Endothelial cell of umbilical vein (primary cell): ENCODE measurements around the gene KCNH1. TPM values are rescaled to one million over a fixed set of nuclear protein-coding genes. Genes with fewer than 3 reads are reported as not detected.

ENCODE experiments used
- BruUV-seq: library from RNA; stranded (reverse); fragments of 400-500 nt; replicated peaks from 2 replicates; lab custom pipeline; 2021; lab: Mats Ljungman, UMichigan
- CTCF ChIA-PET: fragments of 300-600, 350-600 bp; sonication (Branson Sonifier 250); formaldehyde crosslinking; loops from one replicate; lab custom pipeline; 2021; ENCODE audit warnings: antibody characterized with exemption, inconsistent platforms; lab: Charles Lee
- POLR2A ChIA-PET: fragments of 300-600, 350-600 bp; sonication (Branson Sonifier 250); formaldehyde crosslinking; loops from one replicate; lab custom pipeline; 2021; ENCODE audit warnings: antibody characterized with exemption, inconsistent platforms; lab: Charles Lee
- DNase-seq: peaks from one replicate; pipeline ENCODE4 v3.0.0-alpha.2; 2011; ENCODE audit warnings: low read depth, low spot score
- FAIRE-seq: peaks from 2 replicates; lab custom pipeline; 2011; peaks lifted over from hg19 to GRCh38; lab: Jason Lieb, UNC
- H2AFZ ChIP-seq: 2 replicates; pipeline ENCODE4 v1.6.0; 2012; ENCODE audit warnings: low read depth, low read length, control low read depth, inconsistent platforms
- H3K27ac ChIP-seq: 2 replicates; pipeline ENCODE4 v1.5.1; 2011; ENCODE audit warnings: low read depth, mild to moderate bottlenecking, control low read depth, low read length, moderate library complexity; ENCODE audit not compliant: insufficient read depth
- H3K27me3 ChIP-seq, 2 experiments: 2 replicates each; pipeline versions ENCODE4 v1.6.0 to v1.6.1; 2011; ENCODE audit warnings: low read length in 2 of 2, mixed read lengths in 1 of 2; ENCODE audit not compliant: control insufficient read depth in 2 of 2, insufficient read depth in 2 of 2
- H3K36me3 ChIP-seq, 2 experiments: 2 replicates in 1 of 2; 3 replicates in 1 of 2; pipeline ENCODE4 v1.5.1; 2011; ENCODE audit warnings: low read length in 2 of 2, mild to moderate bottlenecking in 1 of 2, moderate library complexity in 1 of 2; ENCODE audit not compliant: control insufficient read depth in 2 of 2, insufficient read depth in 2 of 2; ENCODE audit errors: extremely low read depth in 1 of 2
- H3K4me1 ChIP-seq: 3 replicates; pipeline ENCODE4 v1.5.1; 2011; ENCODE audit warnings: mild to moderate bottlenecking, low read length; ENCODE audit not compliant: control insufficient read depth, insufficient read depth; ENCODE audit errors: extremely low read depth
- H3K4me2 ChIP-seq: 2 replicates; pipeline ENCODE4 v1.6.1; 2011; ENCODE audit warnings: low read length, control low read depth, mixed read lengths; ENCODE audit not compliant: insufficient read depth
- H3K4me3 ChIP-seq, 3 experiments: fragments of 200-600 bp in 1 of 3; sonication (generic), shearing (Covaris generic) in 1 of 3; replicated peaks in 1 of 3; 2 replicates each; pipeline ENCODE4 v1.5.1; 2011 to 2016; ENCODE audit warnings: control low read depth in 3 of 3, low read length in 3 of 3, mild to moderate bottlenecking in 2 of 3, inconsistent platforms in 1 of 3, low read depth in 1 of 3, moderate library complexity in 1 of 3; ENCODE audit not compliant: insufficient read depth in 1 of 3
- H3K79me2 ChIP-seq: 2 replicates; pipeline ENCODE4 v1.6.0; 2012; ENCODE audit warnings: low read length, inconsistent platforms; ENCODE audit not compliant: control insufficient read depth, insufficient read depth
- H3K9ac ChIP-seq: replicated peaks from 2 replicates; pipeline ENCODE3; 2011; ENCODE audit warnings: low read length, control low read depth; ENCODE audit not compliant: insufficient read depth; ENCODE audit errors: extremely low read depth
- H3K9me1 ChIP-seq: replicated peaks from 3 replicates; pipeline ENCODE4 v1.6.0; 2011; ENCODE audit warnings: mild to moderate bottlenecking, low read length; ENCODE audit not compliant: control insufficient read depth, insufficient read depth; ENCODE audit errors: extremely low read depth
- H3K9me3 ChIP-seq: replicated peaks from 2 replicates; pipeline ENCODE4 v1.5.1; 2012; ENCODE audit warnings: low read length, inconsistent platforms; ENCODE audit not compliant: control insufficient read depth, insufficient read depth
- H4K20me1 ChIP-seq: replicated peaks from 2 replicates; pipeline ENCODE3; 2011; ENCODE audit warnings: mild to moderate bottlenecking, low read length; ENCODE audit not compliant: control insufficient read depth, insufficient read depth; ENCODE audit errors: extremely low read depth
- CTCF ChIP-seq, 2 donors: IDR thresholded peaks; 1 replicate in 1 of 2; 2 replicates in 1 of 2; pipeline ENCODE4 v1.5.1; 2011; ENCODE audit warnings: low read length in 2 of 2, mild to moderate bottlenecking in 2 of 2, moderate library complexity in 2 of 2, control low read depth in 1 of 2, inconsistent platforms in 1 of 2, low read depth in 1 of 2; ENCODE audit not compliant: insufficient read depth in 1 of 2; ENCODE audit errors: extremely low read depth in 1 of 2
- EZH2 ChIP-seq: IDR thresholded peaks from 2 replicates; pipeline ENCODE4 v1.6.1; 2012; ENCODE audit warnings: borderline replicate concordance, low read depth, mild to moderate bottlenecking, moderate library complexity, low read length, inconsistent platforms; ENCODE audit not compliant: severe bottlenecking
- FOS ChIP-seq: IDR thresholded peaks from 2 replicates; pipeline ENCODE4 v1.6.1; 2011; ENCODE audit warnings: mild to moderate bottlenecking, low read length, moderate library complexity, borderline replicate concordance; ENCODE audit not compliant: insufficient read depth
- GATA2 ChIP-seq: IDR thresholded peaks from 2 replicates; pipeline ENCODE4 v1.7.0; 2011; ENCODE audit warnings: low read depth, mild to moderate bottlenecking, moderate library complexity, mixed read lengths, low read length; ENCODE audit not compliant: insufficient read length, insufficient read depth
- JUN ChIP-seq: IDR thresholded peaks from 2 replicates; pipeline ENCODE4 v1.6.1; 2011; ENCODE audit warnings: borderline replicate concordance, low read depth; ENCODE audit not compliant: insufficient read length, insufficient read depth
- MAX ChIP-seq: IDR thresholded peaks from 2 replicates; pipeline ENCODE4 v1.6.1; 2011; ENCODE audit not compliant: insufficient read depth, insufficient read length
- MYC ChIP-seq: IDR thresholded peaks from one replicate; pipeline ENCODE4 v1.6.1; 2011; ENCODE audit warnings: mild to moderate bottlenecking, low read depth, low read length
- POLR2A ChIP-seq: IDR thresholded peaks from 2 replicates; pipeline ENCODE4 v1.6.1; 2012; ENCODE audit warnings: low read depth, mild to moderate bottlenecking, control low read depth, low read length
- POLR2AphosphoS5 ChIP-seq: IDR thresholded peaks from 2 replicates; pipeline ENCODE4 v1.6.1; 2012; ENCODE audit warnings: low read depth, mild to moderate bottlenecking, control low read depth, low read length, moderate library complexity; ENCODE audit not compliant: insufficient read depth
- dilution Hi-C: fragments of 300-500 bp; cut with MboI; formaldehyde crosslinking; loops from one replicate; pipeline ENCODE4 v1.15.0; 2019; ENCODE audit warnings: low sequenced_read_pairs; ENCODE audit not compliant: extremely low pct_ligation_motif_present
- intact Hi-C: fragments of 100-400 bp; cut with micrococcal nuclease; formaldehyde crosslinking; loops from one replicate; pipeline ENCODE4 v1.10.0; 2022
- polyA plus RNA-seq, 4 experiments: library from polyadenylated mRNA; depleted of rRNA in 3 of 4; stranded (reverse) in 3 of 4; unstranded in 1 of 4; fragments of >200 nt; gene quantifications; 2 replicates each; pipeline versions ENCODE4 v1.2.1 to v1.2.3, GENCODE V29; 2011 to 2012; ENCODE audit warnings: missing spikeins in 1 of 4
- total RNA-seq: library from RNA; stranded (reverse); gene quantifications from 2 replicates; pipeline ENCODE4 v1.2.3, GENCODE V29; 2021

Gene KCNH1
- total and polyA plus RNA-seq, 2 donors (not counting 3 experiments of a cell fraction or from before 2014, with no cell fraction given) = not detected

- H3K9ac ChIP-seq = no peak overlapping the region
- H3K9me3 ChIP-seq = peaks cover 4% of the 10 kb centered on the region
- FAIRE-seq (no peak), DNase-seq (no peak)
- H3K27ac ChIP-seq = no peak overlapping the region
- no TSS peak for BruUV-seq
- no peaks in the 10 kb centered on the region for H4K20me1 ChIP-seq
- no peaks in the 10 kb centered on the region for H3K4me1 ChIP-seq
- TF ChIP-seq POLR2AphosphoS5 (no peak), EZH2 (no peak), MYC (no peak), MAX (no peak), CTCF (IDR thresholded peaks at IDR 0.05; ENCODE audit: extremely low read depth in 1 of 2, insufficient read depth in 1 of 2, low read depth in 1 of 2, low read length in 2 of 2) (no peak), GATA2 (no peak), POLR2A (no peak), FOS (no peak), JUN (no peak)
- no peak overlapping the region for H3K4me2 ChIP-seq
- no peak overlapping the region for H3K4me3 ChIP-seq
- dilution Hi-C loops = no loop called here
- H3K27me3 ChIP-seq = no peaks in the 10 kb centered on the region
- CTCF ChIA-PET = no interaction called here
- H3K36me3 ChIP-seq = no peaks in the 10 kb centered on the region
- no peaks in the 10 kb centered on the region for H3K79me2 ChIP-seq
- no peak overlapping the region for H2AFZ ChIP-seq
- POLR2A ChIA-PET = no interaction called here
- intact Hi-C loops = no loop called here
- no peaks in the 10 kb centered on the region for H3K9me1 ChIP-seq
Observed at GRCh38 chr1:210687582-210688279, 446.2 kb downstream of the KCNH1 start.
